HepG2 (cell line): ENCODE measurements around the gene RRBP1. TPM values are rescaled to one million over a fixed set of nuclear protein-coding genes. Genes with fewer than 3 reads are reported as not detected.

Experiments used
- AGO1 ChIP-seq: fragments of 200-400 bp; formaldehyde crosslinking; IDR thresholded peaks from 2 replicates; pipeline ENCODE4 v1.6.1; 2017; ENCODE audit warnings: mild to moderate bottlenecking, low read depth, low read length, moderate library complexity; ENCODE audit not compliant: poor library complexity, severe bottlenecking
- CAMTA2 ChIP-seq: sonication (generic); formaldehyde crosslinking; IDR thresholded peaks from 2 replicates; pipeline ENCODE4 v1.4.0; 2020; ENCODE audit warnings: mild to moderate bottlenecking, missing genetic modification reagents, borderline replicate concordance
- ERF ChIP-seq: IDR thresholded peaks from 2 replicates; pipeline ENCODE4 v1.6.1; 2018; ENCODE audit warnings: missing biosample characterization, missing genetic modification reagents
- FOXA1 ChIP-seq, 2 experiments: fragments of 450-650 bp in 1 of 2; sonication (generic) in 1 of 2; formaldehyde crosslinking in 1 of 2; IDR thresholded peaks; 2 replicates each; pipeline versions ENCODE4 v1.4.0 to v1.6.1; 2016 to 2020; ENCODE audit warnings: missing genetic modification reagents in 1 of 2
- KLF13 ChIP-seq: sonication (generic); formaldehyde crosslinking; IDR thresholded peaks from 2 replicates; pipeline ENCODE4 v1.4.0; 2020; ENCODE audit warnings: mild to moderate bottlenecking, missing genetic modification reagents
- PAXIP1 ChIP-seq: sonication (generic); formaldehyde crosslinking; conservative IDR thresholded peaks from 2 replicates; pipeline ENCODE4 v1.4.0; 2020; ENCODE audit warnings: mild to moderate bottlenecking, missing genetic modification reagents, moderate library complexity
- RFXAP ChIP-seq: sonication (generic); formaldehyde crosslinking; IDR thresholded peaks from 2 replicates; pipeline ENCODE4 v1.4.0; 2020; ENCODE audit warnings: missing genetic modification reagents, borderline replicate concordance
- SMC3 ChIP-seq: IDR thresholded peaks from 2 replicates; pipeline ENCODE4 v1.6.1; 2011; ENCODE audit warnings: low read length, improper control_type of control experiment
- TCF12 ChIP-seq, 2 experiments: fragments of 450-650 bp in 1 of 2; sonication (generic) in 1 of 2; formaldehyde crosslinking in 1 of 2; IDR thresholded peaks; 2 replicates each; pipeline versions ENCODE4 v1.6.1 to v1.8.0; 2017 to 2022; ENCODE audit warnings: antibody characterized with exemption in 1 of 2, mild to moderate bottlenecking in 1 of 2, missing genetic modification reagents in 1 of 2, moderate library complexity in 1 of 2
- U2AF1 ChIP-seq: fragments of 200-400 bp; formaldehyde crosslinking; optimal IDR thresholded peaks from 2 replicates; pipeline ENCODE3; 2017; ENCODE audit warnings: mild to moderate bottlenecking, low read depth, low read length
- ZBTB2 ChIP-seq: sonication (generic); formaldehyde crosslinking; IDR thresholded peaks from 2 replicates; pipeline ENCODE4 v1.8.0; 2022; ENCODE audit warnings: low read depth, missing genetic modification reagents
- ZFAT ChIP-seq: sonication (generic); formaldehyde crosslinking; conservative IDR thresholded peaks from 2 replicates; pipeline ENCODE4 v1.8.1; 2023; ENCODE audit warnings: missing genetic modification reagents, inconsistent platforms
- ZNF136 ChIP-seq: sonication (generic); formaldehyde crosslinking; IDR thresholded peaks from 2 replicates; pipeline ENCODE4 v1.8.1; 2022; ENCODE audit warnings: low read depth, mild to moderate bottlenecking, moderate library complexity, missing genetic modification reagents
- ZNF276 ChIP-seq: sonication (generic); formaldehyde crosslinking; IDR thresholded peaks from 2 replicates; pipeline ENCODE4 v1.4.0; 2020; ENCODE audit warnings: mild to moderate bottlenecking, low read depth, missing genetic modification reagents
- ZNF460 ChIP-seq: sonication (generic); formaldehyde crosslinking; IDR thresholded peaks from 2 replicates; pipeline ENCODE4 v1.5.1; 2020; ENCODE audit warnings: missing genetic modification reagents, mild to moderate bottlenecking, borderline replicate concordance
- ZNF510 ChIP-seq: sonication (generic); formaldehyde crosslinking; IDR thresholded peaks from 2 replicates; pipeline ENCODE4 v1.4.0; 2020; ENCODE audit warnings: low read depth, mild to moderate bottlenecking, missing genetic modification reagents
- ZNF800 ChIP-seq: sonication (generic); formaldehyde crosslinking; IDR thresholded peaks from 2 replicates; pipeline ENCODE4 v1.4.0; 2020; ENCODE audit warnings: missing genetic modification reagents
- polyA plus RNA-seq, 8 experiments: library from polyadenylated mRNA; depleted of rRNA in 3 of 8; stranded (reverse) in 7 of 8; unstranded in 1 of 8; fragments of >200 nt; fragmentation: Illumina TruSeq in 4 of 8; extraction: Trizol in 4 of 8; gene quantifications; 2 replicates each; pipeline versions ENCODE4 v1.2.1 to v1.2.3, GENCODE V29; 2011 to 2016; ENCODE audit warnings: low read depth in 4 of 8, missing spikeins in 1 of 8, mixed read lengths in 1 of 8; ENCODE audit not compliant: insufficient read depth in 1 of 8
- total RNA-seq, 5 experiments: library from RNA; depleted of rRNA; stranded (reverse); fragments of >200 nt; fragmentation: Illumina TruSeq; extraction: Trizol; gene quantifications; 2 replicates each; pipeline ENCODE4 v1.2.3, GENCODE V29; 2016; ENCODE audit warnings: low read depth in 1 of 5

Gene RRBP1
- total and polyA plus RNA-seq, 2 of the 13 experiments (the other 11 are each of a cell fraction or from before 2014, with no cell fraction given), result 150 to 222 TPM

- 0 out of 2 replicates have a peak, but pooled peaks have one; percentile 16 for TF ChIP-seq ZNF800 (CRISPR knock-in tag)
- no peak for TF ChIP-seq AGO1
- TF ChIP-seq KLF13, result no peak
- TF ChIP-seq ZNF136 (CRISPR knock-in tag), result no peak
- TF ChIP-seq ZFAT, result no peak
- no peak; the same call in 1 of the 2 replicates for TF ChIP-seq ERF
- TF ChIP-seq TCF12 (IDR thresholded peaks at IDR 0.05), result no peak
- TF ChIP-seq TCF12 (CRISPR knock-in tag; IDR thresholded peaks at IDR 0.05), result no peak
- no peak for TF ChIP-seq ZNF460 (CRISPR knock-in tag)
- no peak for TF ChIP-seq RFXAP
- TF ChIP-seq FOXA1 (IDR thresholded peaks at IDR 0.05), result no peak
- TF ChIP-seq FOXA1 (CRISPR knock-in tag; IDR thresholded peaks at IDR 0.05), result no peak
- TF ChIP-seq CAMTA2 (CRISPR knock-in tag), result no peak
- TF ChIP-seq PAXIP1 (CRISPR knock-in tag), result no peak
- TF ChIP-seq ZNF276 (CRISPR knock-in tag), result no peak
- no peak for TF ChIP-seq ZNF510 (CRISPR knock-in tag)
- no peak for TF ChIP-seq ZBTB2
- TF ChIP-seq SMC3, result no peak
- no peak for TF ChIP-seq U2AF1
- TF ChIP-seq, all 625 proteins: peak for 43
Observed at GRCh38 chr20:17682889-17683198, 802 bp upstream of the RRBP1 start (continued).
